ENCODE measurements around the gene PPDPF.

- TF ChIP-seq MAX (IDR thresholded peaks at IDR 0.05; ENCODE audit: insufficient read depth, insufficient read length): no peak
- no peak for TF ChIP-seq POLR2A (IDR thresholded peaks at IDR 0.05; ENCODE audit: low read depth, low read length)
- no peak for TF ChIP-seq CTCF (IDR thresholded peaks at IDR 0.05; ENCODE audit: extremely low read depth in 1 of 2, insufficient read depth in 1 of 2, low read depth in 1 of 2, low read length in 2 of 2)
- no peak for TF ChIP-seq MYC (IDR thresholded peaks at IDR 0.05; ENCODE audit: low read depth, low read length)
Measured at GRCh38 chr20:63562461-63563224, 42.1 kb downstream of the PPDPF start.
